ENCODE measurements around the gene LYPD3. TPM values are rescaled to one million over a fixed set of nuclear protein-coding genes. Genes with fewer than 3 reads are reported as not detected.

The LYPD3 gene
- polyA plus RNA-seq, 1 donor (not counting 4 experiments of a cell fraction or from before 2014, with no cell fraction given) = 163 TPM

DNA sequence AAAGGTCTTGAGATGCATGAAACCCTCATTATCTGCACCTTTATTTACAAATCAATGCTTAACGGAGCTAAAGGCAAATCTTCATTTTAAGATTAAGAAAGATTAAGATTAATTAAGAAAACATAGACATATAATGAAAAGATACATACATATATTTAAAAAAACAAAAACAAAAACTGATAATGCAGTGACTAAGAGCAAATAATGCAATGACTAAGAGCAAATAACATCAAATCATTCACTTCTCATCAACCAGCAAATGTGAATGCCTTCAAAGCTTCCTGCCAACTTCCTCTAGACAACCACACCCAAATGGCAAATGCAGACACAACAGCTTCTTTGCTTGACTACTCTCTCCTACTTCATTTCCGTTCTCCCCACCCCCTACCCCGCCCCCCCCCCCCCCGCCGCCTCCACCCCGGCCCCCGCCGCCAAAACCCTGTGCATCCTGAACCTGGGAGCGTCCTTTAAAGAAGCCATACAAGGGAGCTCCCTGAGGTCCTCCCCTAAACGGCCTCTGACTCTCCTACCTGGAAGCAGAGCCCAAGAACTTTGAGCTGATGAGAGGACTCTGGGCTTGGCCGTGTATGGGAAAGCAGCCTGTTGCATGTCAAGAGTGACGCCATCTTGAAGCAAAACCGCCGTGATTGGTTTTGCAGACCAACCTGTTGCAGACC, 26.2 kb downstream of the LYPD3 start:
- H3K9ac ChIP-seq (ENCODE audit: control insufficient read depth, extremely low read depth, insufficient read depth, low read length) = peak overlapping the region; percentile 57
- peak; percentile 76 for DNase-seq (ENCODE audit: low read depth, low spot score)
- H2AFZ ChIP-seq (ENCODE audit: control insufficient read depth, low read length) = peak overlapping the region; percentile 65

DNA sequence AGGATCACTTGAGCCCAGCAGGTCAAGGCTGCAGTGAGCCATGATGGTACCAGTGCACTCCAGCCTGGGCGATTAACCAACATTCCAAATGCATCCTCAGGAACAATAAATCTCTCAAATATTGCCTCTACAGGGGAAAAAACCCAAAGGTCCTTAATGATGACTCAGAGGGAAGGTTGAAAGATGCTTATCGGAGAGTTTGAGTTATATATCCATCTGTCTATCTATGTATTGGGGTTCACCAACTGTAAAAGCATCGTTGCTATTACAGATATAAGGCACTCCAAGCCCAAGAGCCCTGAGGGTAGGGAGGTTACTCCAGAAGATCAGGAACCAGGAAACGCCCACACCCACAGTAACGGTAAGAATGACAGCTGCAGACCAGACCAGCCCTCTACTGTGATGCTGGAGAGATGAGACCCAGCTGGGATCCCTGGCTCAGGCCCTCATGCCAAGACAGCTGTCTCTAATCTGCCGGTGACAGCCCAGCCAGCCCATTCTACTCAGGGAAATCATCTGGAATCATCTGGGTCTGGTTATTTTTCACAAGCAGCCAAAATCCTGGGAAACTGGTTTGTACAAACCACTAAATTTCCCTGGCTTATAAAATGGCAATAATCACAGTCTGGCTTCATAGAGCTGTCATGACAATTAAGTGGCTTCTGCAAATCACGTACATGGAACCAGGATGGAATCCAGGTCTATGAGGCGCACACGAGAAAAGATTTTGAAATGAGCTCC, 26.9 kb downstream of the LYPD3 start:
- Histone ChIP-seq H2AFZ (ENCODE audit: control insufficient read depth, low read length) (peak overlapping the region; percentile 28), H4K20me1 (ENCODE audit: control insufficient read depth, extremely low read depth, insufficient read depth, low read length) (no peaks in the 10 kb centered on the region), H3K9me1 (ENCODE audit: control insufficient read depth, extremely low read depth, insufficient read depth, low read length) (no peaks in the 10 kb centered on the region), H3K27me3 (ENCODE audit: control insufficient read depth, extremely low read depth, insufficient read depth, low read length) (no peaks in the 10 kb centered on the region), H3K9me3 (ENCODE audit: control insufficient read depth, low read depth, low read length) (peaks cover 2% of the 10 kb centered on the region), H3K4me1 (ENCODE audit: control insufficient read depth, extremely low read depth, insufficient read depth, low read length) (peaks cover 17% of the 10 kb centered on the region), H3K79me2 (ENCODE audit: control insufficient read depth, insufficient read depth, low read length) (no peaks in the 10 kb centered on the region), H3K9ac (ENCODE audit: control insufficient read depth, extremely low read depth, insufficient read depth, low read length) (peak overlapping the region; percentile 57), H3K36me3 (ENCODE audit: control insufficient read depth in 2 of 2, extremely low read depth in 1 of 2, insufficient read depth in 2 of 2, low read length in 2 of 2) (no peaks in the 10 kb centered on the region), H3K27ac (ENCODE audit: control insufficient read depth, insufficient read depth, low read length) (peak overlapping the region; percentile 85), H3K4me3 (ENCODE audit: control insufficient read depth in 2 of 3, extremely low read depth in 1 of 3, insufficient read depth in 2 of 3, low read depth in 1 of 3, low read length in 3 of 3) (peak overlapping the region in 1 of 3 experiments; percentile 44), H3K4me2 (ENCODE audit: control insufficient read depth, extremely low read depth, insufficient read depth, low read depth, low read length) (peak overlapping the region; percentile 84)
- DNase-seq (ENCODE audit: low read depth, low spot score) = no peak
- no peak for TF ChIP-seq EZH2 (IDR thresholded peaks at IDR 0.05; ENCODE audit: low read length)
- TF ChIP-seq, protein P1, sequence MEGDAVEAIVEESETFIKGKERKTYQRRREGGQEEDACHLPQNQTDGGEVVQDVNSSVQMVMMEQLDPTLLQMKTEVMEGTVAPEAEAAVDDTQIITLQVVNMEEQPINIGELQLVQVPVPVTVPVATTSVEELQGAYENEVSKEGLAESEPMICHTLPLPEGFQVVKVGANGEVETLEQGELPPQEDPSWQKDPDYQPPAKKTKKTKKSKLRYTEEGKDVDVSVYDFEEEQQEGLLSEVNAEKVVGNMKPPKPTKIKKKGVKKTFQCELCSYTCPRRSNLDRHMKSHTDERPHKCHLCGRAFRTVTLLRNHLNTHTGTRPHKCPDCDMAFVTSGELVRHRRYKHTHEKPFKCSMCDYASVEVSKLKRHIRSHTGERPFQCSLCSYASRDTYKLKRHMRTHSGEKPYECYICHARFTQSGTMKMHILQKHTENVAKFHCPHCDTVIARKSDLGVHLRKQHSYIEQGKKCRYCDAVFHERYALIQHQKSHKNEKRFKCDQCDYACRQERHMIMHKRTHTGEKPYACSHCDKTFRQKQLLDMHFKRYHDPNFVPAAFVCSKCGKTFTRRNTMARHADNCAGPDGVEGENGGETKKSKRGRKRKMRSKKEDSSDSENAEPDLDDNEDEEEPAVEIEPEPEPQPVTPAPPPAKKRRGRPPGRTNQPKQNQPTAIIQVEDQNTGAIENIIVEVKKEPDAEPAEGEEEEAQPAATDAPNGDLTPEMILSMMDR (optimal IDR thresholded peaks at IDR 0.05 in 1 of 3, IDR thresholded peaks at IDR 0.05 in 1 of 3, conservative IDR thresholded peaks at IDR 0.05 in 1 of 3; ENCODE audit: extremely low read depth in 1 of 3, insufficient read depth in 2 of 3, low read length in 3 of 3) = no peak
- peak; percentile 81 for FAIRE-seq
- dilution Hi-C loops (cut with MboI; ENCODE audit: extremely low pct_ligation_motif_present, low sequenced_read_pairs) = no loop called here

More for the DNA sequence above, 26.2 kb downstream of the LYPD3 start:
- Histone ChIP-seq H4K20me1 (ENCODE audit: control insufficient read depth, extremely low read depth, insufficient read depth, low read length) (no peaks in the 10 kb centered on the region), H3K4me1 (ENCODE audit: control insufficient read depth, extremely low read depth, insufficient read depth, low read length) (peaks cover 17% of the 10 kb centered on the region), H3K79me2 (ENCODE audit: control insufficient read depth, insufficient read depth, low read length) (no peaks in the 10 kb centered on the region), H3K9me1 (ENCODE audit: control insufficient read depth, extremely low read depth, insufficient read depth, low read length) (no peaks in the 10 kb centered on the region), H3K9me3 (ENCODE audit: control insufficient read depth, low read depth, low read length) (peaks cover 2% of the 10 kb centered on the region), H3K27me3 (ENCODE audit: control insufficient read depth, extremely low read depth, insufficient read depth, low read length) (no peaks in the 10 kb centered on the region), H3K36me3 (ENCODE audit: control insufficient read depth in 2 of 2, extremely low read depth in 1 of 2, insufficient read depth in 2 of 2, low read length in 2 of 2) (no peaks in the 10 kb centered on the region), H3K4me3 (ENCODE audit: control insufficient read depth in 2 of 3, extremely low read depth in 1 of 3, insufficient read depth in 2 of 3, low read depth in 1 of 3, low read length in 3 of 3) (peak overlapping the region in 1 of 3 experiments; percentile 44), H3K27ac (ENCODE audit: control insufficient read depth, insufficient read depth, low read length) (peak overlapping the region; percentile 85), H3K4me2 (ENCODE audit: control insufficient read depth, extremely low read depth, insufficient read depth, low read depth, low read length) (peak overlapping the region; percentile 84)
- FAIRE-seq = peak; percentile 90
- TF ChIP-seq, protein P1 (optimal IDR thresholded peaks at IDR 0.05 in 1 of 3, IDR thresholded peaks at IDR 0.05 in 1 of 3, conservative IDR thresholded peaks at IDR 0.05 in 1 of 3; ENCODE audit: extremely low read depth in 1 of 3, insufficient read depth in 2 of 3, low read length in 3 of 3) = no peak
- no peak for TF ChIP-seq EZH2 (IDR thresholded peaks at IDR 0.05; ENCODE audit: low read length)
- dilution Hi-C loops (cut with MboI; ENCODE audit: extremely low pct_ligation_motif_present, low sequenced_read_pairs) = no loop called here

All from keratinocyte (primary cell).